ENCODE measurements around the gene TMC8.
"Not testable (repeated sequence)": the region's sequence is repeated elsewhere in the genome, so short reads cannot be mapped to it uniquely, and the experiment has no call there.

TMC8 gene

GRCh38 chr17:78130437-78131101 is at the start of gene TMC8:
TSS of gene TMC8 (plus strand) at chr17:78130771. CDS start at chr17:78131589, 818 bp downstream.
- peak; percentile 89 for DNase-seq (ENCODE audit: low spot score)

GRCh38 chr17:78081551-78081950 is 49.0 kb upstream of the TMC8 start:
- no peak for DNase-seq (ENCODE audit: low spot score)

GRCh38 chr17:78082355-78082872 is 48.2 kb upstream of the TMC8 start:
- DNase-seq (ENCODE audit: low spot score): not testable (repeated sequence)

GRCh38 chr17:78082988-78083387 is 47.6 kb upstream of the TMC8 start:
- no peak for DNase-seq (ENCODE audit: low spot score)

- DNase-seq (ENCODE audit: low spot score): no peak
Measured at GRCh38 chr17:78086740-78087139, 43.8 kb upstream of the TMC8 start.

- no peak for DNase-seq (ENCODE audit: low spot score)
Measured at GRCh38 chr17:78088529-78088928, 42.0 kb upstream of the TMC8 start.

GRCh38 chr17:78089576-78090281 is 40.8 kb upstream of the TMC8 start:
- DNase-seq (ENCODE audit: low spot score): no peak

- no peak for DNase-seq (ENCODE audit: low spot score)
Measured at GRCh38 chr17:78092794-78093324, 37.7 kb upstream of the TMC8 start.

- no peak for DNase-seq (ENCODE audit: low spot score)
Measured at GRCh38 chr17:78095035-78095434, 35.5 kb upstream of the TMC8 start.

GRCh38 chr17:78096093-78096492 is 34.5 kb upstream of the TMC8 start:
- no peak for DNase-seq (ENCODE audit: low spot score)

- no peak for DNase-seq (ENCODE audit: low spot score)
Measured at GRCh38 chr17:78101112-78101511, 29.5 kb upstream of the TMC8 start.

- no peak for DNase-seq (ENCODE audit: low spot score)
Measured at GRCh38 chr17:78101542-78101941, 29.0 kb upstream of the TMC8 start.

GRCh38 chr17:78103311-78103710 is 27.3 kb upstream of the TMC8 start:
- DNase-seq (ENCODE audit: low spot score): no peak

- DNase-seq (ENCODE audit: low spot score): no peak
Measured at GRCh38 chr17:78104540-78104941, 26.0 kb upstream of the TMC8 start.

- no peak for DNase-seq (ENCODE audit: low spot score)
Measured at GRCh38 chr17:78105101-78105500, 25.5 kb upstream of the TMC8 start.

GRCh38 chr17:78105551-78105950 is 25.0 kb upstream of the TMC8 start:
- DNase-seq (ENCODE audit: low spot score): no peak

- no peak for DNase-seq (ENCODE audit: low spot score)
Measured at GRCh38 chr17:78106211-78106610, 24.4 kb upstream of the TMC8 start.

- DNase-seq (ENCODE audit: low spot score): no peak
Measured at GRCh38 chr17:78107457-78107856, 23.1 kb upstream of the TMC8 start.

GRCh38 chr17:78107976-78108725 is 22.4 kb upstream of the TMC8 start:
- no peak for DNase-seq (ENCODE audit: low spot score)

- no peak for DNase-seq (ENCODE audit: low spot score)
Measured at GRCh38 chr17:78108726-78109488, 21.7 kb upstream of the TMC8 start.

- DNase-seq (ENCODE audit: low spot score): no peak
Measured at GRCh38 chr17:78109489-78109761, 21.1 kb upstream of the TMC8 start.

All from CD4-positive, alpha-beta T cell treated with Interleukin-6 at 100 ng/mL for 8 hours (primary cell).